Hippocampal formation (tissue), 2 donors: ENCODE data around the gene SNX7.

Source experiments
- DNase-seq, 2 donors: peaks; one replicate each; lab custom pipeline; 2025; lab: John Stamatoyannopoulos, UW

Gene SNX7

DNA sequence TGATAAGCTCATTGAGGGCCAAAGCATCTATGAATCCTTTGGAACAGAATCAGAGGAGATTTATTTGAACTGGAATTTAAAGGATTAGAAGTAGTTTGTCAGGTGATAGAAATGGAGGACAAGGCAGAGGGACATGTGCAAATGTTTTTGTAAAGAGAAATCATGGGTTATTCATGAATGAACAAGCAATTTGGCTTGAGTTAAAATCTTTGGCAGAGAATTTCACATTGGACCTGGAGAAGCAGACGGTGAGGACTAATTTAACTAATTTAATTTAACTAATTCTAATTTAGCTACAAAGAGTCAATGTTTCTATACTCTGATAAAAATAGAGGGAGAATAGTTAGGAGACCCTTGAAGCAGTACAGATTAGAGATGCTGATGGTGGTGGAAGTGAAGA lies 36.3 kb downstream of the SNX7 start:
- DNase-seq = no peak

DNA sequence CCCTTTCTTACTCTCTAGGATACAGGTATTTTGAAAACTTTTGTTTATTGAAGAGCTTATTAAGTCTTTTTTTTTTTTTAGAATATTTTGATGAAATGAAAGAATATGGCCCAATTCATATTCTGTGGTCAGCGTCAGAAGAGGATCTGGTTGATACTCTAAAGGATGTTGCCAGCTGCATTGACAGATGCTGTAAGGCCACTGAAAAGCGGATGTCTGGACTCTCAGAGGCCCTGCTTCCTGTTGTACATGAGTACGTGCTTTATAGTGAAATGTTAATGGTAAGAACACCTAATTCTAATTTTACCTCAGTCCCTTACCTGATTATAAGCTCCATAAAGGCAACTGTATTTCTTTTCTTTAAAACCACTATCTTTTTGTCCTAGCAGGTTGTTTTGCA lies 37.1 kb downstream of the SNX7 start:
- no peak for DNase-seq

DNA sequence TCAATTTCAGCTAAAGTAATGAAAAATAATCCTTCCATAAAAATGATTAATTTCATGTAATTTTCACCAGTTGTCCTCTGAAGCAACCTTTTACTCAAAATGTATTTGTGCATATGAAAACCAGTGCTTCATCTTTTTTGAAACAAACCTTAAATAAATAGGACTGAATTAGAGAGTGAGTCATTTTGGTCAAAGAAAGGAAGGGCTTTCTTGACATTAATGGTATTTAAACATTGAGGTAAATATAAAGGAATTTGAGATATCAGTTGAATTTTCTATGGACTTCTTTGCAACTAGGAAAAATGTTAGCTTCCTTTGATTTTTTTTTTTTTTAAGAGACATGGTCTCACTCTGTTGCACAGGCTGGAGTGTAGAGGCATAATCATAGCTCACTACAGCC lies 38.7 kb downstream of the SNX7 start:
- no peak for DNase-seq

DNA sequence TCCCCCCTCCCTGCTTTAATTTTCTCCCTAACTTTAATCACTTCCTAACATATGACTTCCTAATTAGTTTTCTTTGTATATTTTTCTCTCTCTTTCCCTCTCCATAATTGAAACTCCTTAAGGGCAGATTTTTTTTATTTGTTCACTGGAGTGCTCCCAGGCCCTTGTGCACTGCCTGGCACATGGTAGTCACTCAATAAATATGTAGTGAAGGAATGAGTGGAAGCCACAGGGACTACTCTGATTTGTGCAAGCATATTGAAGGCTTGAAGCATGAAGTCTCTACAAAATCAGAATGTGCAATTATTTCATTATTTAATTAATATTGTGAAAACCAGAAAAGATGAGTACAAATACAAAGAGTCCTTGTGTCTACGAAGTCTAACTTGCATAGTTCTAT lies 41.5 kb downstream of the SNX7 start:
- DNase-seq = no peak

DNA sequence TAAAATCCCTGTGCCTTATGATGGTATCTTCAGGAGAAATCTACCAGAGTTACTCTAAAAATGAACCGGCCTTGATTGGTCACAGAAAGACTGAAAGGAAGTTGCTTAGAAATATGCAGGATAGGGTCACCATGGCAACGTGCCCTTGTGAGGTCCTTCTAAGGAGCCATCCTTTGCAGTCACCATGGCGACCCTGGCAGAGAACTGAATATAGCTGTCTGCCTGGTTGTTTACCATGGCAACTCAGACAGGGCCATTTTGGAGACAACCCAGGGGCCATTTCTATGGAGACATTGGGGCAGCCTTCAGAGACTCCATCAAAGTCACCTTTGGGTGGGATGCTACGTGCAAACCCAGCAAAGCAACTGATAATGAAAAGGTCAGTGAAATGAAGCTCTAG lies 43.0 kb downstream of the SNX7 start:
- DNase-seq = peak; percentile 25 to 44

DNA sequence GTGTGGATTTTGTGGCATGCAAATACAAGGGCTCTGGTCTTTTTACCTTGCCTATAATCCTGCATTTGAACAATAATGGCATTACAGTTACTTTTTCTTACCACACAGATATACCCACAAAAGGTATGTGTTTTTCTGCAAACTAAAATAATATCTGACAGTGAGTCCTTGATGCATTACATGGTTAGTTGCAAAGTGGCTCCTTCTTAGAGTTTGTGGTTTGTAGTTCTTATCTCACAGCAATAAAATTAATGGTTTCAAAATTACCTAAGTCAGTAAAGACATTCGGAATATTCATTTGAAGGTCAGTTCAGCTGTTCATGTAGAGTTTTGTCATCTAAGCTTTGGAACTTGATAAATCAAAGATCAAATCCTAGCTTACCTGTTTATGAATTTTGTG lies 43.5 kb downstream of the SNX7 start:
- no peak for DNase-seq

DNA sequence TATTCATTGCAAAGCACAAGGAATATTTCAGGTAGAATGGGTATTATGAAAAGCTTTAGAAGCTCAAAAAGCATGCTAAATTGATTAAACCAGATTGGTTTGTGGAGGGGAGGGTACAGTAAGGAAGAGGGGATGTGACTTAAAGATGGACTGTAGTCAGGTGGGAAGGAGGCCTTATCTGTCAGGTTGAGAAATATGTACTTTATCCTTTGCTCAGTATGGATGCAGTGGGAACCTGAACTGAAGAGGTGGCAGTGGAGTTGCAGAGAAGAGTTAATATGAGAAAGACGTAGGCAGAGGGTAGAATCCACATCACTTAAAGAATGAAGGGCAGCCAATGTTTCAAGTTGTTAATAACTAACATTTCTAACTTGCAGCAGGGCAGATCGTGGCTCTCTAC lies 44.1 kb downstream of the SNX7 start:
- DNase-seq = no peak

DNA sequence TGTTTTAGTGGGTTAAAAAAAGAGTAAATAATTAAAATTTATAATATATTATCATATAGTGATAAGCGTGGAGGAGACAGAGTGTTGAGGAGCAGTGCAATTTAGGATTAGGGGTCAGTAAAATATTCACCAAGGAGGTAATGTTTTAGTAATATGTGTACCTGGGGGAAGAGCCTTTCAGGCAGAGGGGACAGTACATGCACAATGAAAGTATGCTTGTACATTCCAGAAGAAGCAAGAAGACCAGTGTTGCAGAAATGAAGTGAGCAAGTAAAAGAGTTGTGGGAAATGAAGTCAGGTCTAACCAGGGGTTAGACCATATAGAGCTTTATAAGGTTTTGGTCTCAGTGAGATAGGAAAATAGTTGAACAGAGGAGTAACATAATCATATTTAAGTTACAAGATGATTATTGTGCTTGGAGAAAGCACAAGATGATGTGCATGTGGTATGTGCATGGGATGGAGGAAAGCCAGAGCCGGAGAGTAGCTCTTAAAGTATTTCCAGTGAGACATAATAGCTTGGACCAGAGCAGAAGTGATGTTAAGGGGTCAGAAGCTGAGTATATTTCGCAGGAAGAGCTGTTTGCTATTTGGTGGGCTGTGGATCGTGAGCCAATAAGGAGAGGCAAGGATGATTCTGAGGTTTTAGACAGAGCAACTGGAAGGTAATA lies 44.8 kb downstream of the SNX7 start:
- DNase-seq = no peak

DNA sequence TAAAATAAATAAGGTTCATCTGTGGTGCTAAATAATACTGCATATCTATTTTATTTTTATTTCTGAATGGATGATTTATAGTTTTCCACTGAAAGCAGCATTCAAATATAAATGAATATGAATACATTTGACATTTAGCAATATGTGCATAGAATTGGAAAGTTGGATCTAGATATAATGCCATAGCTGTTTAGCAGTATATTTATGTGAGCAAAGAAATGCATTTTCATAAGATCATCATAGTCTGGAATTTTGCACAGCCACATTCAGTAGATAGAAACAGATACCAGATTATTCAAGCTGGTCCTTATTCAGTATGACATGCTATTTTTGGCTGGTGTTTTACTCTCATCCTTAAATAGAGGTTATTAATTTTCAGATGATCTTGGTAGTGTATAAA lies 46.0 kb downstream of the SNX7 start:
- no peak for DNase-seq

DNA sequence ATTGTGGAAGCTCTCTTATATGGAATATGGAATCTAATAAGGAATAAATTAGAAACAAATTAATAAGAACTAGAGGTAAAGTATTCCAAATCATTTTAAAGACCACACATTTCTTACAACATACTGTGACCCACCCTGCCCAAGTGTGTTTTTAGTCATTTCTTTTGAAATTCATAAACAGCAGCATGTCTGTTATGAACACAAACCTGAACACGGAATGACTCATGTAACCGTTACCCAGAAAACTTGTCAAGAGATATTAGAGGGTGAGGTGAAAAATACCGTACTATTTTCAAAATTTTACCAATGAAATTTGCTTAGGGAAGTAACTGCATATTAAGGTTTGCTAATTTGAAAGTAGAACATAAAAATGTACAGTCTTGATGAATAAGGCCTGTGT lies 48.4 kb downstream of the SNX7 start:
- DNase-seq = no peak

DNA sequence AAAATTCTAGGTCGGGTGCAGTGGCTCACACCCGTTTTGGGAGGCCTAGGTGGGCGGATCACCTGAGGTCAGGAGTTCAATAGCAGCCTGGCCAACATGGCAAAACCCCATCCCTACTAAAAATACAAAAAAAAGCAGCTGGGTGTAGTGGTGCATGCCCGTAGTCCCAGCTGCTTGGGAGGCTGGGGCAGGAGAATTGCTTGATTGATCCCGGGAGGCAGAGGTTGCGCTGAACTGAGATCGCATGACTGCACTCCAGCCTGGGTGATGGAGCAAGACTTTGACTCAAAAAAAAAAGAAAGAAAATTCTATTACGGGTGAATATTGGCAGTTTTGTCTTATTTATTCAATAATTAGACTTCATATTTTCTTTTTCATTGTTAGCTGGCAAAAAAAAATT lies 62.1 kb downstream of the SNX7 start:
- DNase-seq = no peak

DNA sequence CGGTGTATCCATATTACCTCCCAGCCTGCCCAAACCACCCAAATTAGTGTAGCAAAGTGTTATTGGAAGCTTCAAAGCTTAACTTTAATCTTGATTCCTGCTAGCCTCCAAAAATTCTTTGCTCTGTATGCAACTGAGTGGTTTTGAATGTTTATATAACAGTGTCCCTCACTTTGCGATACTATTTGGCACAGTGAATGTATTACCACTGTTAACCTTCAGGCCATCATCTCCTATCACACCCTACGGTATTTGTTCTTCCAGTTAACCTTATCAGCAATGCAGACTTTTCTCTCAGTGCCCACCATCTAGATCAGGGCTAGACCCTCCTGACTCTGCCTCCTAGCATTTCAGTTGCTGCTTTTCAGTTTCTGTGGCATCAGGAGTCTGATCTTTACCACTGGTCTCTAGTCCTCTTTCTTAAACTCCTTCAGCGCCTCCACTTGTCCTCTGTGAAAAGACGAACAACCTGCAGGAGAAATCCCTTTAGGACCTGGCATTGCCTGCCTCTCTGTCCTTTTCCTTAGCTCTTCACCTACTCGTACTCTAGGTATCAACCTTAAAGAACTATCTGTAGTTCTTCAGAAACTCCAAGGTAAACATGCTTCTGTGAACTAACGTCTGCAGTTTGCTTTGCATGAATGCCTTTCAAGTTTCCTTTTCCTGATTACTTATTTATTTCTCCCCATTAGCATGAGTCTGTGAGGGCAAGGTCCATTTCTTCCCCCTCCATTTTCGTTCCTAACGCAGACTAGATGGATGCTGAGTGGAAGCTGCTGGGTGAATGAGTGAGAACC lies 71.7 kb downstream of the SNX7 start:
- DNase-seq = no peak

DNA sequence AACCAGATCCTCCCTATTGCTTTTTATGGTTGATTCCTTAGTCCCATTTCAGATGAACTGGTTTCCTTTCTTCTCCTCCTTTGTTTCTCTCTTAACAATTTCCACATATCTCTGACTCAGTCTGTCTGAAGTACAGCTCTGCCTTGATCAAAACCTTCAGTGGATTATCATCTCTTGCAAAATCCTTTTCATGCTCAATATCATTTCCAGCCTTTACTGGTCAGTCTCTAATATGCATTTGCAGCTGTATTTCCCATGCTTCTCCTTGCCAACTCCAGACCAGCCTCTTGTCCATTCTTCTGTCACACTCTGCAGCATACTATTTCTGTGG lies 72.2 kb downstream of the SNX7 start:
- DNase-seq = no peak

DNA sequence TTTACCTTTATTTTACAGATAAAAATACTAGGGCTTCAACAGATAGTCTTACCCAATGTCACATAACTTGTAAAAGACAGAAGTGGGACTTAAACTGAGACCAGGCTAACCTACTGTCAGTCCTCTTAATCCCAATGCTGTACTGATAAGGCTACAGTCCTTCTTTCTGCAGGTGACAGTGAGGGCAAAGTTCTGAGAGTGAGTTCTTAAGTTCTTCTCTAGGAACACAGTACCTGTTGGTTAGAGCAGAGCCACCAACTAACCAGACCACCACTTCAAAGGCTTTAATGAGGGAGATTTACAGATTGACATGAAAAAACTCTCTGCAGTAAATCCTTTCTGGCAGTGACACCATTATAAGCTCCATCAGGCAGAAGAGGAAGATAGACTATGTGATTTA lies 74.2 kb downstream of the SNX7 start:
- DNase-seq = no peak

DNA sequence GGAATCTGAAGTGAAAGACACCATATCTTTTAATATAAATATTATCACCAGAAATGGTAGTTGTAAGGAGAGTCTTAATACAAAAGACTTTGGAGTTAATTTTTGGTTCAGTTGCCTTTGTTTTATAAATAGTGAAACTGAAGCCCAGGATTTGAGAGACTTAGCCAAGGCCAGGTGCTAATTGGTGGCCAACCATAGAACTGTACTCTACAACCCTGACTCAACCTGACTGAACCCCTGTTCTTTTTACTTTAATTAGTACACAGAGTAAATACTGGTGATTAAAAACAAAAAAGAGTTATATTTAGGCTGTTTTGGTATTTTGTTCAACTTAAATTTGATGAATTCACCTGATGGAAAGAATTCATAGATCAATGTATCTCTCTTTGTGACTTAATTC lies 76.3 kb downstream of the SNX7 start:
- no peak for DNase-seq

DNA sequence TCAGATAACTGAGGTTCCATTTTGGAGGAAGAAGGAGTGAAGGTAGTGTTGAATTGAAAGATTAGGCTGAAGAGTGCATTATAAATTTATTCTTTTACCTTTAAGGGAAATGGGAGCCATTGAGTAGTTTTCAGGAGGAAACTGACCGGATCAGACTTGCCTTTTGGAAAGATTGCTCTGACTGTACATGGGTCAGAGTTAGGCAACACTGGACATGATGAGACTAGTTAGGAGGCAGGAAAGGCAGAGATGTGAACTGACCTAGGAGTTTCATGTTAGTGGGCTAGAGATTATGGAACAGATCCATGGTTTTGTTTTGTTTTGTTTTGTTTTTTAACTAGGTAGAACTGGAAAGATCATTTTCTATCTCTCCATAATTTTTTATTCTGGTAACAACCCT lies 78.2 kb downstream of the SNX7 start:
- DNase-seq = no peak

DNA sequence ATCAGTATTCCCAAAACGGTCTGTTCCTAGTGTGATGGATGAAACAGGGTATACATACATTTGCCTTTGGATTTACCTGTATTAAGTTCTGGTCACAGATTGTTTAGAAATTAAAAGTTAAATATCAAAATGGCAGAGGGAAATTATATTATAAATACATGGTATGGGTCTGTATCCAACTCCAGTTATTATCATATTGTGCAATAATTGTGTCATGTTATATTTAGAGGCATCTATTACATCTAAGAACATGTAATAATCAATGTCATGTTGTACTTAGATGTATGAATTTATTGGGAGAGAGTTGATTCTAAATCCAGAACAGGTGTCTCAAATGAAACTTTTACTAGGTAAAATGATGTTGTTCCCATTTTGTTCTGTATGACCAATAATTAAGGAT lies 79.6 kb downstream of the SNX7 start:
- no peak for DNase-seq

DNA sequence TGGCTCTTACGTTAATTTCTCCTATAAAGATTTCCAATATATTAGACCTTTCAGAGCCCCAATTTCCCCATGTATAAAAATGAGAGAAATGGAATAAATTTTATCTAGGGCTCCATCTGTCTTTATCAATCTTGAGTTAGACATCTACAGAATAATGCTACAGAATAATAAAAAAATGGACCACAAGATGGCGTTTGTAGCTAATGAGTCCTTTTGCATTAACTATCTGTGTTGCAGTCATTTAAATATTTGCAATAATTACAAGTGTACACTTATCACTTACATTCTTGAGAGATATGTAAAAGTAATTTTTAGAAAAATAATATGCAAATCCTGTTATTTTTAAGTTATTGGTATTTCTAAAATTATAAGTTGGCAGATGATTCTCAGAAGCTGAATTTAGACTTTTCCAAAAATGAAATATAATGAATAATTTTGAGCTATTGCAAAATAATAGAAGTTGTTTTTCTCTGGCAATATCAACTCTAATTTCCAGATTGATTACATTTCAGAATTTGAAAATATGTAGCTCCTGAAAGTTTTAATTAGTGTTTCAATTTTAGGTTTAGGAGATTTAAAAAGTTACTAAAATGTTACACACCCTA lies 87.7 kb downstream of the SNX7 start:
- peak in 1 of 2 donors; percentile 41 for DNase-seq

DNA sequence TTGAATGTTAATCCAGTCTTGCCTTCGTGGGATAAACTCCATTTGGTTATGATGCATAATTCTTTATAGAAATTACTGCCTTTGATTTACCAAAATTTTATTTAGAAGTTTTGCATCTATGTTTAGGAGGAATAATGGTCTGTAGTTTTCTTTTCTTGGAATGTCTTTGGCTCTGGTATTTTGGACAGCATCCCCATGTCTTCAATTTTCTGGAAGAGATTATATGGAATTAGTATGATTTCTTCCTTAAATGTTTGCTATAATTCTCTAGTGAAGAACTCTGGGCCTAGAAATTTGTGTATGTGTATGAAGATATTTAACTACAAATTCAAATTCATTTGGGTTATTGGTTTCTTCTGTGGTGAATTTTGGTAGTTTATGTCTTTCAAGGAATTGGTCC lies 92.7 kb downstream of the SNX7 start:
- no peak for DNase-seq

DNA sequence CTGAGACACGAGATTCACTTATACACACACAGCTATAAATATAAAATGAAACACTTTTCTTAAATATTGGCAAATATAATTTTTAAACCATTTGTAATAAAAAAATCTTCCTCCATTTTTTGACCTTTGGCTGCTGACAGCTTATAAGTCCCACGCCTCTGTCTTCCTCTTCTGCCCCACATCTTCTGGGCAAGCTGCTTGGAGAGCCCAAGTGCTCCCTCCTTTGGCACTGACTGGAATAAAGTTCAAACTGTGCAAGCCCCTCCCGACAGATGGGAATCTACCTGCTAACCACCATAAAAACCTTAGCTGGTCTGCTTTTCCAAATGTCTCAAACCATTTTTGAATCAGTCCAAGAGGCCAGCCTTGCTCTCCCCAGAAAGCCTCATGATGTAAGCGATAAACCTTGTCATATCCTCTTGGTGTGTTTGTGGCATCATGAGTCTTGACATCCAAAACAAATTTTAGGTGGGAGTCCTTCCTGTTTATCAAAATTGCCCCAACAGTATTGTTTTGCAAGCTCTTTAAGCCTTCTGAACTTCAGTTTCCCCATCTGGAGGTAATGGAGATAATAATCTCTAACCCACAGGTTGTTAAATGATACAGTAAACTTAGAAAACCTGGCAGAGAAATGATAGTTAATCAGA lies 99.8 kb downstream of the SNX7 start:
- DNase-seq = no peak

DNA sequence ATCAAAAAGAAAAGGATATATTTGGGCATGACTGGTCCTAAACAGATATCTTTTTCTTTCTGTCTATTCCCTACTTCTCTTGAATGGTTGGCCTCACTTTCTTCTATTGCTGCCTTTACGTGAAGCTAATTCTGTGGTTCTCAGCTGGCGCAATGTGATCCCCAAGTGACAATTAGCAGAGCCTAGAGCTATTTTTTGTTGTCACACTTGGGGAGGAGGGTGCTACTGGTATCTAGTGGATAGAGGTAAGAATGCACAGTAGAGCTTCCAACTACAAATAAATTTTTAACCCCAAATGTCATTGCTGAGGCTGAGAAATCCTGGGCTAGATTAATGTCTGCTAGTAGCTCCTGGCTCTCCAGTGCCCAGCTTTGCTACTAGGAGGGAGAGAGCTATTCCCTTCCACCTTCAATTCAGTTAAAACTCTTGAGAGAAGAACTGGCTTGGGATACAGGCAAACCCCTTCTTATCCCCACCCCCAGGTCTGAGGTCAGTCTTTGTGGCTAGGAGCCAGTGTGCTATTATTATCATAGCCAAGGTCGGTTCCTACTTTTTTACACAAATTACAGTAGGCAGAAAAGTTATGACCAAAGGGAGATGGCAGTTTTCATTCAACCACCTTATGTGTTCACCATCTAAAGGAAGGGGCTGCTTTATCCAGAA lies 102.1 kb downstream of the SNX7 start:
- no peak for DNase-seq

DNA sequence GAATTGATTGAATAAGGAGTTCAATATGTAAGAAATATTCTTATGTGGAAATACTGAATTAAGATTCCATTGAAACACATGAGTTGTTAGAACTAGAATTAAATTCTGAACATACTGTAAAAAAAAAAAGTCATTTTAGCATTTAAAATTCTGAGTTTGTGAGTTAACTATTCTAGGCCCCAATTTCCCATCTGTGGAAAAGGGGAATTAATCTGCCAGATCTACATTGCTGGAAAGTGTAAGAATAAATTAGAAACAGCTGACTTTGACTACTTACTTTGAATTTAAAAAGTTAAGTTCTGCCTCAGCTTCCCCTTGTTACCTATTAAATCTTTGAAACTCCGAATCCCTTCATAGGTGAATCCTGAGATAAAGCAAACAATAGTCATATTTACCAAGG lies 103.0 kb downstream of the SNX7 start:
- no peak for DNase-seq

DNA sequence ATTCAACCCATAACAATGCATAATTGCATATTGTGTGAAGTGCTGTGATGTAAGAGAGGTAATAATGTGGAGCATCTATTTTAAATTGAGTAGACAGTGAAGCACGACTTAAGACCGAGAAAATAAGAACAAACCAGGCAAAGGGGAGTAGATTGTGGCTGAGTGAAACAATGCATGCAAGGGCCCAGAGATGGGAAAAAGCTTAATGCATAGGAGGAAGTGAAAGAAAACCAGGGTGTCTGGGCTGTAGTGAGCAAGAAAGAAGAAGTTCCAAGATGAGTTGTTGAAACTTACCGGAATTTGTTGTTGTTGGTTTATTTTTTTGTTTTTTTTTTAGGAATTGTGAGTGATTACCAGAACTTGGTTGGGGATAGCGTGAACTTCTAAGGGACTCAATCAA lies 104.7 kb downstream of the SNX7 start:
- DNase-seq = no peak
